ACC112 (cell line): ENCODE measurements around the gene CEMIP2.

ENCODE experiments used
- H2AFZ ChIP-seq: fragments of 200-600 bp; sonication (generic); one replicate; pipeline ENCODE4 v1.6.0; 2017; ENCODE audit warnings: antibody characterized with exemption, low read length; ENCODE audit not compliant: unreplicated experiment
- H3K27ac ChIP-seq: fragments of 200-600 bp; sonication (generic); 2 replicates; pipeline ENCODE4 v1.5.1; 2014; ENCODE audit warnings: low read depth, mild to moderate bottlenecking, antibody characterized with exemption, low read length, moderate library complexity
- H3K27me3 ChIP-seq: fragments of 200-600 bp; sonication (generic); 2 replicates; pipeline ENCODE4 v1.6.1; 2014; ENCODE audit warnings: mild to moderate bottlenecking, antibody characterized with exemption, low read length, moderate library complexity, mixed read lengths; ENCODE audit not compliant: insufficient read depth
- H3K36me3 ChIP-seq: fragments of 200-600 bp; sonication (generic); 2 replicates; pipeline ENCODE4 v1.6.1; 2016; ENCODE audit warnings: mild to moderate bottlenecking, antibody characterized with exemption, low read length, moderate library complexity, mixed read lengths; ENCODE audit not compliant: insufficient read depth
- H3K4me1 ChIP-seq: fragments of 200-600 bp; sonication (generic); one replicate; pipeline ENCODE4 v1.6.1; 2016; ENCODE audit warnings: low read length, mixed read lengths; ENCODE audit not compliant: insufficient read depth, unreplicated experiment, control insufficient read depth
- H3K4me3 ChIP-seq: fragments of 200-600 bp; sonication (generic); 2 replicates; pipeline ENCODE4 v1.5.1; 2014; ENCODE audit warnings: mild to moderate bottlenecking, low read depth, low read length
- H3K79me2 ChIP-seq: fragments of 200-600 bp; sonication (generic); one replicate; pipeline ENCODE4 v1.6.0; 2016; ENCODE audit warnings: low read length; ENCODE audit not compliant: control insufficient read depth, unreplicated experiment, insufficient read depth

CEMIP2 gene

GRCh38 chr9:71716138-71716909 is 52.0 kb downstream of the CEMIP2 start:
- no peak overlapping the region for H3K4me3 ChIP-seq
- H2AFZ ChIP-seq = no peak overlapping the region
- peaks cover 20% of the 10 kb centered on the region for H3K36me3 ChIP-seq
- no peaks in the 10 kb centered on the region for H3K27me3 ChIP-seq
- H3K27ac ChIP-seq = no peak overlapping the region
- H3K79me2 ChIP-seq = no peaks in the 10 kb centered on the region
- H3K4me1 ChIP-seq = no peaks in the 10 kb centered on the region

GRCh38 chr9:71710856-71711255 is 57.5 kb downstream of the CEMIP2 start:
- Histone ChIP-seq H3K79me2 (no peaks in the 10 kb centered on the region), H3K27ac (no peak overlapping the region), H2AFZ (no peak overlapping the region), H3K4me3 (no peak overlapping the region), H3K4me1 (no peaks in the 10 kb centered on the region), H3K36me3 (peaks cover 15% of the 10 kb centered on the region), H3K27me3 (no peaks in the 10 kb centered on the region)

DNA sequence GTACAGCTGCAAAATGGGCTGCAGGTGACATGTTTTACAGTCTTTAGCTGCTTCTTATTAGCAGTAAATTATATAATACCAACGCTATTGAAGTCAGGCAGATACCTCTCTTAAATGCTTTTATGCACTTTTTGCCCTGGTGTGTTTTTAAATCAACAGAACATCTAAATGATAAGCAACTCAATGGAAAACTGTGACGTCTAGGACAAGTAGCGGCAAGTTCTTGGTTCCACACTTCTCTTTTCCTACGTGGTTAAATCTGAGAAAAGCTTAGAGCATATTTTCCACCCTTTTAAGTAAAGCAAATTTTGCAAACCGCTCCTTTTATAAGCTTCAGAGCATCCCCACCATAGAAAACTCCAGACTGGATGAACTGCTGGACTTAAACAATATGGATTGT is 58.1 kb downstream of the CEMIP2 start:
- Histone ChIP-seq H3K36me3 (peaks cover 15% of the 10 kb centered on the region), H2AFZ (no peak overlapping the region), H3K4me1 (no peaks in the 10 kb centered on the region), H3K4me3 (no peak overlapping the region), H3K27me3 (no peaks in the 10 kb centered on the region), H3K79me2 (no peaks in the 10 kb centered on the region), H3K27ac (no peak overlapping the region)

GRCh38 chr9:71709384-71709783 is 58.9 kb downstream of the CEMIP2 start:
- Histone ChIP-seq H3K27me3 (no peaks in the 10 kb centered on the region), H2AFZ (no peak overlapping the region), H3K4me3 (no peak overlapping the region), H3K4me1 (no peaks in the 10 kb centered on the region), H3K27ac (no peak overlapping the region), H3K36me3 (peaks cover 15% of the 10 kb centered on the region), H3K79me2 (no peaks in the 10 kb centered on the region)

DNA sequence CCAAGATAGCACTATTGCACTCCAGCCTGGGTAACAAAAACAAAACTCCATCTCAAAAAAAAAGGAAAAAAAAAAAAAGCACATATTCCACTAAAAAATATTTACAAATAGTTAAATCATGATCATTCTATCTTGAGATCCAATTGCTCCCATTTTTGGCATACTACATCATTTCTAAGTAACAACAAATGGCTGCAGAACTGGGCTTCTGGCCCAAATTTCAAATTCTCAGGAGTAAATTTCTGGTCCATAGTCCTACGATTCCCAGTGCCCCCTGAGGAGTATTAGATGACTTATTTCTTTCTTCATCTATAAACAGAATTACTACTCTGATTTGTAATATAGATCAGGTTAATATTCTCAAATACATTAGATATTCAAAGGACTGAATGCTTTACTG is 62.1 kb downstream of the CEMIP2 start:
- H2AFZ ChIP-seq = no peak overlapping the region
- H3K36me3 ChIP-seq = no peaks in the 10 kb centered on the region; the same call in 1 of the 2 replicates

GRCh38 chr9:71704796-71705195 is 63.5 kb downstream of the CEMIP2 start:
- Histone ChIP-seq H3K36me3 (no peaks in the 10 kb centered on the region; the same call in 1 of the 2 replicates), H3K79me2 (no peaks in the 10 kb centered on the region), H3K27ac (no peak overlapping the region), H2AFZ (no peak overlapping the region), H3K27me3 (no peaks in the 10 kb centered on the region), H3K4me1 (no peaks in the 10 kb centered on the region), H3K4me3 (no peak overlapping the region)

More for the DNA sequence above, 62.1 kb downstream of the CEMIP2 start:
- Histone ChIP-seq H3K27me3 (no peaks in the 10 kb centered on the region), H3K79me2 (no peaks in the 10 kb centered on the region), H3K27ac (no peak overlapping the region), H3K4me3 (no peak overlapping the region), H3K4me1 (no peaks in the 10 kb centered on the region)

DNA sequence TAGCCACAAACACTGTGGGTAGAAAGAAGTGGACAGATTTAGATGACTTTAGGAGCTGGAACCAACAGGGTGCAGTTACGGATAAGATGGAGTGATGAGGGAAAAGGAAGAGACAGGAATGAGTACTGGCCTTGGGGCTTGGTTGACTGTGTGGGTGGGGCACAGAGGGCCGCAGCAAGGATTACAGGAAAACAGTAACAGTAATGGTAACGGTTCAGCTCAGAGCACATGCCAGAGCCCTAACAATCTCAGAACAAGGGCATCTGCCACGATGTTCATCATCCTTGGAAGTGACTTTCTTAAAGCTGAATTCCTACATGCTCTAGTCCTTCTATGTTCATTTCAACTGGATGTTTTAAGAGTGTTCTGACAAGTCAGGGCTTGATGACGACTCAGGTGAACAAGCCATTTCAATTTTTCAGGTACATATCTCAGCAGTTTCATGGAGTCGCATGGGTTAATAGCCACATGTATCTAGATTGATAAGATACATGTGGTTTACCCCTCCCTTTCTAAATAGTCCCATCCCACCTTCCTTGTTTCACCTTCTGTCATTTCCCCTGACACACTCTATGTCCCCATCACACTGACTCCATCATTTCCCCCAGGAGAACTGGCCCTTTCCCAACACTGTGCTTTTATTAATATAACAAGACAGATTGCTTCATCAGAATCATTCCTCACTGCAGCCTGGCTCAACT is 65.0 kb downstream of the CEMIP2 start:
- Histone ChIP-seq H3K4me3 (no peak overlapping the region), H3K4me1 (no peaks in the 10 kb centered on the region), H3K27ac (no peak overlapping the region), H2AFZ (no peak overlapping the region), H3K79me2 (no peaks in the 10 kb centered on the region), H3K27me3 (no peaks in the 10 kb centered on the region), H3K36me3 (peaks cover 5% of the 10 kb centered on the region; the same call in 1 of the 2 replicates)

DNA sequence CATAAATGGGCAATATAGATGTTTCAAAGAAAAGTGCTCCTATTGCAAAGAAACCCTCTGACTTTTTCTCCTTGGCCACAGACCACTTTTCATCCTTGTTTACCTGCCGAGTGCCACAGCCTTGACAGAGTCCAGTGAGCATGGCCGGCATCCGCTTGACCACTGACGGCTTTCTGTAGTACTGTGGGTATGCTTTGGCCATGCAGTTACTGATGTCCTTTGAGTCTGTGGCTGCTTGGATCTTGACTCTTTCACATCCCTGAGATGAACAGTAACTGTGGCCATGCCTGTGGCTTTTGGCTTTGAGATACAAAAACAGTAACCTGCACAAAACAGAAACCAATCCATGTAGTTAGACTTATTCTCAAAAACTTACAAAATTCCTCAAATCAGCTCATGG is 70.4 kb downstream of the CEMIP2 start:
- Histone ChIP-seq H3K27me3 (no peaks in the 10 kb centered on the region), H3K36me3 (0 out of 2 replicates have a peak, but pooled peaks cover 13% of the 10 kb centered on the region), H3K79me2 (no peaks in the 10 kb centered on the region), H3K4me1 (no peaks in the 10 kb centered on the region), H3K27ac (no peak overlapping the region), H3K4me3 (no peak overlapping the region), H2AFZ (no peak overlapping the region)

DNA sequence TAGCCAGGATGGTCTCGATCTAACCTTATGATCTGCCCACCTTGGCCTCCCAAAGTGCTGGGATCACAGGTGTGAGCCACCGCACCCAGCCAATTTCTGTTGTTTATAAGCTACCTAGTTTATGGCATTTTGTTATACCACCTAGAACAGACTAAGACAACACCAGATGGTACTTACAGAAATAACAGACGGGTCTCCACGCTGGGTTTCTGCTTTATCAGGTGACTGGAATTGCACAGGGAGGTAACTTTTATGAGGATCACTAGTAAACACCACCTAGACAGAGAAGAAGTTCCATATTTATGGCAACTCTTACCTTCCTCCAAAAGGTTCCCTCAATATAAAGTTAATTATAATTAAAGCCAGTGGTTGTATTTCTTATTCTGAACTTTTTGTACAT is 74.0 kb downstream of the CEMIP2 start:
- H3K79me2 ChIP-seq = no peaks in the 10 kb centered on the region
- H3K4me3 ChIP-seq = no peak overlapping the region
- H3K27me3 ChIP-seq = no peaks in the 10 kb centered on the region
- peaks cover 4% of the 10 kb centered on the region for H3K4me1 ChIP-seq
- H3K27ac ChIP-seq = no peak overlapping the region
- 0 out of 2 replicates have a peak, but pooled peaks cover 17% of the 10 kb centered on the region for H3K36me3 ChIP-seq
- H2AFZ ChIP-seq = no peak overlapping the region

GRCh38 chr9:71693607-71694006 is 74.7 kb downstream of the CEMIP2 start:
- no peaks in the 10 kb centered on the region for H3K27me3 ChIP-seq
- peaks cover 4% of the 10 kb centered on the region for H3K4me1 ChIP-seq
- H3K4me3 ChIP-seq = no peak overlapping the region
- H3K79me2 ChIP-seq = no peaks in the 10 kb centered on the region
- no peak overlapping the region for H3K27ac ChIP-seq
- no peak overlapping the region for H2AFZ ChIP-seq
- peaks cover 17% of the 10 kb centered on the region; the same call in 1 of the 2 replicates for H3K36me3 ChIP-seq

DNA sequence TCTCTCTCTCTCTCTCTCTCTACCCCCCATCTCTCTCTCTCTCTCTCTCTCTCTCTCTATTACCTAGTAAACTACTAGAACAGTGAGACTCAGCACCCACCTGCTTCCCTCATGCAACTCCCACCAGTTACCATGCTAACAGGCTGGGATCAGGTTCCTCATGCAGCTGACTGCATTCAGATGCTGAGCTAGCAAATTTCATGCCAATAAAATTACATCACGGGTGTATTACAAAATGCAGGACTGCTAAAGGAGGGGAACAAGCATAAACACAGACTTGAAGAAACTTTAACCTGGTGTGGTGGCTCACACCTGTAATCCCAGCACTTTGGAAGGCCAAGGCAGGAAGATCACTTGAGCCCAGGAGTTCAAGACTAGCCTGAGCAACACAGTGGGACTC is 76.0 kb downstream of the CEMIP2 start:
- Histone ChIP-seq H3K36me3 (peaks cover 9% of the 10 kb centered on the region; the same call in 1 of the 2 replicates), H3K79me2 (no peaks in the 10 kb centered on the region), H3K27me3 (no peaks in the 10 kb centered on the region), H3K4me1 (peaks cover 4% of the 10 kb centered on the region), H3K27ac (no peak overlapping the region), H2AFZ (no peak overlapping the region), H3K4me3 (no peak overlapping the region)
